Psoas muscle (tissue), 8 donors: ENCODE measurements around the gene TCF12. TPM values are rescaled to one million over a fixed set of nuclear protein-coding genes. Genes with fewer than 3 reads are reported as not detected.
A peak's percentile ranks its signal among the peaks of the same experiment; 100 is the strongest.

Source experiments
- ATAC-seq, 4 donors: fragments of 200-7000 bp; cut with Tn5 transposase; one replicate each; pipeline ENCODE4 v1.9.1; 2020; ENCODE audit warnings: moderate library complexity in 3 of 4, mild to moderate bottlenecking in 2 of 4
- DNase-seq, 2 donors: peaks; one replicate each; pipeline ENCODE4 v3.0.0-alpha.2; 2020
- H3K27ac ChIP-seq: fragments of 200-600 bp; one replicate; pipeline ENCODE4 v1.8.0; 2022
- H3K27me3 ChIP-seq, 3 donors: fragments of 200-600 bp in 1 of 3; one replicate each; pipeline versions ENCODE4 v1.6.1 to v1.8.0; 2013 to 2022; ENCODE audit warnings: low read length in 2 of 3, mild to moderate bottlenecking in 2 of 3, moderate library complexity in 1 of 3; ENCODE audit not compliant: insufficient read depth in 3 of 3
- H3K36me3 ChIP-seq, 2 donors: fragments of 200-600 bp in 1 of 2; one replicate each; pipeline versions ENCODE4 v1.6.1 to v1.8.0; 2013 to 2022; ENCODE audit warnings: low read depth in 1 of 2, mild to moderate bottlenecking in 1 of 2, moderate library complexity in 1 of 2; ENCODE audit not compliant: insufficient read depth in 1 of 2
- H3K4me1 ChIP-seq: fragments of 200-600 bp; one replicate; pipeline ENCODE4 v1.8.0; 2022
- H3K4me3 ChIP-seq: fragments of 200-600 bp; one replicate; pipeline ENCODE4 v1.8.0; 2022; ENCODE audit warnings: mild to moderate bottlenecking
- H3K9me3 ChIP-seq: fragments of 200-600 bp; one replicate; pipeline ENCODE4 v1.8.0; 2022
- WGBS, 3 donors: extraction: QIAGEN DNeasy Blood & Tissue Kit; methylation state at CpG; one replicate each; pipeline versions ENCODE4 v1.1.6 to v1.1.7; 2013; 5-methylcytosine and 5-hydroxymethylcytosine counted together
- intact Hi-C, 2 donors: fragments of 100-400 bp; cut with DNase I; formaldehyde crosslinking; loops; one replicate each; pipeline versions ENCODE4 v1.11.0 to v1.14.2; 2022
- polyA plus RNA-seq, 3 donors: library from polyadenylated mRNA; stranded (reverse); fragments of 200-250 nt; gene quantifications; one replicate each; pipeline ENCODE4 v1.2.3, GENCODE V29; 2013
- total RNA-seq, 4 donors: library from RNA; stranded (reverse); fragmentation: NEBNext Ultra II Directional in 2 of 4; extraction: Animal tissue kit (Norgen Biotek cat#: 25700) in 2 of 4; gene quantifications; one replicate each; pipeline versions ENCODE4 v1.2.1 to v1.2.4, GENCODE V29; 2021 to 2023
- TF ChIP-seq, protein P1 (sequence below): fragments of 200-600 bp; IDR thresholded peaks from one replicate; pipeline ENCODE4 v1.8.0; 2022; ENCODE audit warnings: antibody characterized with exemption
- donor health status: healthy with polysubstance abuse.
- donor health status: DM: no; HTN: no; CAD: no; lungs with moderate emphysema.
- donor health status: Bipolar disorder and iron deficiency.
- donor health status: healthy.
- donor health status: DM: yes; HTN: yes; CAD: no.
- donor health status: DM: no; HTN: no; CAD: no.
- donor health status: DM: no; HTN: no; CAD: no.
- donor health status: DM: yes; HTN: yes; CAD: no.

TCF12 gene
- total and polyA plus RNA-seq, 7 donors, result 10.5 to 53.1 (median 30.5) TPM

DNA sequence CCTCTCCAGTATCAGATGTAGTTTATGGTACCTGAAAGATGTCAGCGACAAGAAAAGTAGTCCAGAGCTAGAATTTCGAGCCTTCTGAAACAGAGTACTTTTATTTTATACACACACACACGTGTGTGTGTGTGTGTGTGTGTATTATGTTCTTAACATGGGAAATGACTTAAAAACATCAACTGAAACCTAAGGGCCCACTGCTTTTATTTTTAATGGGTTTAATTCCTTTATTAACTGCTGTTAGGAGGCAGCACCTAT lies 1.9 kb downstream of the TCF12 start:
- H3K4me1 ChIP-seq, result peaks cover 36% of the 10 kb centered on the region
- ATAC-seq, result no peak
- 6 to 12% (median 6%) methylated on average over 3 of the region's 3 CpGs for WGBS, 3 donors
- intact Hi-C loops, result loop anchor here (10.0 kb wide), 2 partner anchors 65 to 195 kb away; no protein-coding TSS in a partner anchor
- no peaks in the 10 kb centered on the region for H3K27me3 ChIP-seq
- no peaks in the 10 kb centered on the region for H3K9me3 ChIP-seq
- DNase-seq, result no peak
- H3K36me3 ChIP-seq, result peaks cover 0 to 18% of the 10 kb centered on the region in 2 donors
- TF ChIP-seq, protein P1, sequence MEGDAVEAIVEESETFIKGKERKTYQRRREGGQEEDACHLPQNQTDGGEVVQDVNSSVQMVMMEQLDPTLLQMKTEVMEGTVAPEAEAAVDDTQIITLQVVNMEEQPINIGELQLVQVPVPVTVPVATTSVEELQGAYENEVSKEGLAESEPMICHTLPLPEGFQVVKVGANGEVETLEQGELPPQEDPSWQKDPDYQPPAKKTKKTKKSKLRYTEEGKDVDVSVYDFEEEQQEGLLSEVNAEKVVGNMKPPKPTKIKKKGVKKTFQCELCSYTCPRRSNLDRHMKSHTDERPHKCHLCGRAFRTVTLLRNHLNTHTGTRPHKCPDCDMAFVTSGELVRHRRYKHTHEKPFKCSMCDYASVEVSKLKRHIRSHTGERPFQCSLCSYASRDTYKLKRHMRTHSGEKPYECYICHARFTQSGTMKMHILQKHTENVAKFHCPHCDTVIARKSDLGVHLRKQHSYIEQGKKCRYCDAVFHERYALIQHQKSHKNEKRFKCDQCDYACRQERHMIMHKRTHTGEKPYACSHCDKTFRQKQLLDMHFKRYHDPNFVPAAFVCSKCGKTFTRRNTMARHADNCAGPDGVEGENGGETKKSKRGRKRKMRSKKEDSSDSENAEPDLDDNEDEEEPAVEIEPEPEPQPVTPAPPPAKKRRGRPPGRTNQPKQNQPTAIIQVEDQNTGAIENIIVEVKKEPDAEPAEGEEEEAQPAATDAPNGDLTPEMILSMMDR, result no peak
- H3K4me3 ChIP-seq, result peak overlapping the region; percentile 93
- H3K27ac ChIP-seq, result no peak overlapping the region

DNA sequence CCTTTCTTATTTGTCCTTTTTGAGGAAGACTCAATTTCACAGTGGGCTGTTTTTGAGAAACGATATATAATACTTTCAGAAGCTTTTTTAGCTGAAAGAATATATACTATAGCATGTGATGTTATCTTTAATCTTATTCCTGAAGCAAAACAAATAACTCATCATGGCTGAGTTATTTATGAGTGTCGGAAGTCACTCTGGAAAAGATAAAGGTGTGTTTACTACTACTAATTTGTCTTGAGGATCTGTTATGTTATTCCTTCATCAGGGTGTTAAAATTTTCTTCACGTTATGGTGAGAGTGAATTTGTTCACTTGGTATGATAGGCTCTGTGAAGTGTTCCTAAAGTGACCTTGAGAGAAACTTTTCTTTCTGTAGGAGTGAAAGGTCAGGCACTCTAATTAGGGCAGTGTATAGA lies 4.7 kb downstream of the TCF12 start:
- intact Hi-C loops, result loop anchor here (10.0 kb wide), 2 partner anchors 62 to 192 kb away; no protein-coding TSS in a partner anchor
- Histone ChIP-seq H3K27me3 (no peaks in the 10 kb centered on the region), H3K36me3 (peaks cover 0 to 18% of the 10 kb centered on the region in 2 donors), H3K27ac (no peak overlapping the region), H3K9me3 (no peaks in the 10 kb centered on the region), H3K4me1 (peaks cover 47% of the 10 kb centered on the region), H3K4me3 (no peak overlapping the region)
- TF ChIP-seq, protein P1, result no peak
- WGBS, 3 donors, result 56 to 75% (median 59%) methylated on average over 3 of the region's 3 CpGs
- no peak for ATAC-seq
- no peak for DNase-seq

GRCh38 chr15:56927816-56928215 lies 9.4 kb downstream of the TCF12 start:
- peaks cover 79% of the 10 kb centered on the region for H3K4me1 ChIP-seq
- no peaks in the 10 kb centered on the region for H3K36me3 ChIP-seq
- intact Hi-C loops, result loop anchor here (10.0 kb wide), 2 partner anchors 57 to 187 kb away; no protein-coding TSS in a partner anchor
- no peaks in the 10 kb centered on the region for H3K9me3 ChIP-seq
- DNase-seq (no peak), ATAC-seq (no peak)
- WGBS, 3 donors, result 92 to 100% (median 98%) methylated on average over 1 of the region's 1 CpG
- H3K27ac ChIP-seq, result no peak overlapping the region
- H3K27me3 ChIP-seq, result no peaks in the 10 kb centered on the region
- TF ChIP-seq, protein P1, result no peak
- H3K4me3 ChIP-seq, result no peak overlapping the region

GRCh38 chr15:56929399-56929798 lies 11.0 kb downstream of the TCF12 start:
- DNase-seq (no peak), ATAC-seq (no peak)
- TF ChIP-seq, protein P1, result no peak
- no peak overlapping the region for H3K4me3 ChIP-seq
- H3K4me1 ChIP-seq, result peaks cover 78% of the 10 kb centered on the region
- H3K36me3 ChIP-seq, result no peaks in the 10 kb centered on the region
- H3K27ac ChIP-seq, result no peak overlapping the region
- H3K27me3 ChIP-seq, result no peaks in the 10 kb centered on the region
- H3K9me3 ChIP-seq, result no peaks in the 10 kb centered on the region
- intact Hi-C loops, result loop anchor here (10.0 kb wide), 2 partner anchors 55 to 185 kb away; no protein-coding TSS in a partner anchor

- Histone ChIP-seq H3K4me3 (no peak overlapping the region), H3K27me3 (no peaks in the 10 kb centered on the region), H3K4me1 (peaks cover 80% of the 10 kb centered on the region), H3K27ac (no peak overlapping the region), H3K36me3 (no peaks in the 10 kb centered on the region), H3K9me3 (no peaks in the 10 kb centered on the region)
- ATAC-seq (peak in 1 of 4 donors; percentile 28), DNase-seq (no peak)
- TF ChIP-seq, protein P1, result no peak
- intact Hi-C loops, result loop anchor here (10.0 kb wide), 2 partner anchors 55 to 185 kb away; no protein-coding TSS in a partner anchor
- WGBS, 3 donors, result 95 to 96% (median 95%) methylated on average over 3 of the region's 3 CpGs
Measured at GRCh38 chr15:56929933-56930332, 11.5 kb downstream of the TCF12 start.
